Stimulated activated CD8-positive, alpha-beta memory T cell treated with anti-CD3 and anti-CD28 coated beads, Interleukin-2, amount 100 ng/mL, for 1 hour (primary cell): ENCODE data around the gene FAM110C.
"Not testable (repeated sequence)": the region's sequence is repeated elsewhere in the genome, so short reads cannot be mapped to it uniquely, and the experiment has no call there.

Experiments used
- DNase-seq, 2 donors: peaks; one replicate each; pipeline ENCODE4 v3.0.0-alpha.2; 2020; ENCODE audit warnings: low read depth in 2 of 2

The FAM110C gene

GRCh38 chr2:44748-45341 is 1.5 kb downstream of the FAM110C start:
- DNase-seq = no peak

- DNase-seq = no peak
Measured at GRCh38 chr2:42788-43187, 3.5 kb downstream of the FAM110C start.

GRCh38 chr2:40465-40864 is 5.8 kb downstream of the FAM110C start:
- DNase-seq = no peak

- DNase-seq = no peak
Measured at GRCh38 chr2:38155-38554, 8.2 kb downstream of the FAM110C start.

GRCh38 chr2:36318-36717 is 10.0 kb downstream of the FAM110C start:
- DNase-seq = no peak

- no peak for DNase-seq
Measured at GRCh38 chr2:35852-36251, 10.5 kb downstream of the FAM110C start.

- DNase-seq = peak in 1 of 2 donors; percentile 17
Measured at GRCh38 chr2:33620-34019, 12.7 kb downstream of the FAM110C start.

GRCh38 chr2:32068-32467 is 14.2 kb downstream of the FAM110C start:
- no peak for DNase-seq

GRCh38 chr2:29253-29652 is 17.1 kb downstream of the FAM110C start:
- DNase-seq = no peak

- DNase-seq = no peak
Measured at GRCh38 chr2:28406-28975, 17.8 kb downstream of the FAM110C start.

- DNase-seq = no peak
Measured at GRCh38 chr2:26891-27290, 19.4 kb downstream of the FAM110C start.

GRCh38 chr2:25543-25942 is 20.8 kb downstream of the FAM110C start:
- DNase-seq = no peak

GRCh38 chr2:24591-24990 is 21.7 kb downstream of the FAM110C start:
- DNase-seq = not testable (repeated sequence)

- DNase-seq = no peak
Measured at GRCh38 chr2:24107-24506, 22.2 kb downstream of the FAM110C start.

- no peak for DNase-seq
Measured at GRCh38 chr2:23283-23682, 23.0 kb downstream of the FAM110C start.

- DNase-seq = not testable (repeated sequence)
Measured at GRCh38 chr2:22244-22643, 24.1 kb downstream of the FAM110C start.

GRCh38 chr2:20259-20658 is 26.0 kb downstream of the FAM110C start:
- DNase-seq = not testable (repeated sequence)

GRCh38 chr2:19505-19904 is 26.8 kb downstream of the FAM110C start:
- no peak for DNase-seq

GRCh38 chr2:18402-19271 is 27.7 kb downstream of the FAM110C start:
- no peak for DNase-seq

- not testable (repeated sequence) for DNase-seq
Measured at GRCh38 chr2:15916-16315, 30.4 kb downstream of the FAM110C start.

GRCh38 chr2:11248-11941 is 34.9 kb downstream of the FAM110C start:
- DNase-seq = peak; percentile 20 to 23

- DNase-seq = no peak
Measured at GRCh38 chr2:10222-10875, 36.0 kb downstream of the FAM110C start.
